ENCODE data around the gene DLG2.
"Not testable (repeated sequence)": the region's sequence is repeated elsewhere in the genome, so short reads cannot be mapped to it uniquely, and the experiment has no call there.

Gene DLG2

GRCh38 chr11:83471831-83472727 lies 2155.1 kb downstream of the DLG2 start:
- DNase-seq (ENCODE audit: low read depth in 2 of 2), result no peak

GRCh38 chr11:83467837-83468236 lies 2159.3 kb downstream of the DLG2 start:
- no peak for DNase-seq (ENCODE audit: low read depth in 2 of 2)

GRCh38 chr11:83464160-83464944 lies 2162.8 kb downstream of the DLG2 start:
- no peak for DNase-seq (ENCODE audit: low read depth in 2 of 2)

- DNase-seq (ENCODE audit: low read depth in 2 of 2), result no peak
Measured at GRCh38 chr11:83459798-83460197, 2167.3 kb downstream of the DLG2 start.

GRCh38 chr11:83456566-83456965 lies 2170.6 kb downstream of the DLG2 start:
- no peak for DNase-seq (ENCODE audit: low read depth in 2 of 2)

- DNase-seq (ENCODE audit: low read depth in 2 of 2), result no peak
Measured at GRCh38 chr11:83456075-83456474, 2171.1 kb downstream of the DLG2 start.

- no peak for DNase-seq (ENCODE audit: low read depth in 2 of 2)
Measured at GRCh38 chr11:83455356-83455755, 2171.8 kb downstream of the DLG2 start.

GRCh38 chr11:83454674-83455073 lies 2172.5 kb downstream of the DLG2 start:
- DNase-seq (ENCODE audit: low read depth in 2 of 2), result no peak

GRCh38 chr11:83449338-83449913 lies 2177.7 kb downstream of the DLG2 start:
- DNase-seq (ENCODE audit: low read depth in 2 of 2), result no peak

- no peak for DNase-seq (ENCODE audit: low read depth in 2 of 2)
Measured at GRCh38 chr11:83448686-83449085, 2178.5 kb downstream of the DLG2 start.

- DNase-seq (ENCODE audit: low read depth in 2 of 2), result not testable (repeated sequence)
Measured at GRCh38 chr11:83443880-83444279, 2183.3 kb downstream of the DLG2 start.

GRCh38 chr11:83441601-83442000 lies 2185.5 kb downstream of the DLG2 start:
- DNase-seq (ENCODE audit: low read depth in 2 of 2), result no peak

- no peak for DNase-seq (ENCODE audit: low read depth in 2 of 2)
Measured at GRCh38 chr11:83441171-83441570, 2186.0 kb downstream of the DLG2 start.

GRCh38 chr11:83438438-83438837 lies 2188.7 kb downstream of the DLG2 start:
- no peak for DNase-seq (ENCODE audit: low read depth in 2 of 2)

GRCh38 chr11:83437939-83438338 lies 2189.2 kb downstream of the DLG2 start:
- DNase-seq (ENCODE audit: low read depth in 2 of 2), result no peak

- no peak for DNase-seq (ENCODE audit: low read depth in 2 of 2)
Measured at GRCh38 chr11:83436855-83437254, 2190.3 kb downstream of the DLG2 start.

GRCh38 chr11:83434812-83435211 lies 2192.3 kb downstream of the DLG2 start:
- DNase-seq (ENCODE audit: low read depth in 2 of 2), result not testable (repeated sequence)

- no peak for DNase-seq (ENCODE audit: low read depth in 2 of 2)
Measured at GRCh38 chr11:83427943-83428342, 2199.2 kb downstream of the DLG2 start.

GRCh38 chr11:83427501-83427900 lies 2199.6 kb downstream of the DLG2 start:
- DNase-seq (ENCODE audit: low read depth in 2 of 2), result no peak

- DNase-seq (ENCODE audit: low read depth in 2 of 2), result no peak
Measured at GRCh38 chr11:83425137-83425466, 2202.0 kb downstream of the DLG2 start.

- DNase-seq (ENCODE audit: low read depth in 2 of 2), result no peak
Measured at GRCh38 chr11:83424376-83425136, 2202.6 kb downstream of the DLG2 start.

GRCh38 chr11:83422641-83423040 lies 2204.5 kb downstream of the DLG2 start:
- DNase-seq (ENCODE audit: low read depth in 2 of 2), result not testable (repeated sequence)

Data from activated CD4-positive, alpha-beta T cell treated with anti-CD3 and anti-CD28 coated beads for 24 hours (primary cell).